Hepatocyte (in vitro differentiated cells): Measurements from ENCODE around the gene DCC. TPM values are rescaled to one million over a fixed set of nuclear protein-coding genes. Genes with fewer than 3 reads are reported as not detected.

Experiments
- DNase-seq: peaks from one replicate; pipeline ENCODE4 v3.0.0-alpha.2; 2016; ENCODE audit warnings: low spot score
- H2AFZ ChIP-seq: fragments of 200-600 bp; sonication (generic); 2 replicates; pipeline ENCODE4 v1.6.0; 2016; ENCODE audit warnings: antibody characterized with exemption, mild to moderate bottlenecking
- H3K27ac ChIP-seq: fragments of 200-600 bp; sonication (generic); 2 replicates; pipeline ENCODE4 v1.5.1; 2016; ENCODE audit warnings: mild to moderate bottlenecking
- H3K27me3 ChIP-seq: fragments of 200-600 bp; sonication (generic); 2 replicates; pipeline ENCODE4 v1.6.1; 2016
- H3K36me3 ChIP-seq: fragments of 200-600 bp; sonication (generic); replicated peaks from 2 replicates; pipeline ENCODE4 v1.5.1; 2016; ENCODE audit warnings: low read depth; ENCODE audit not compliant: insufficient read depth
- H3K4me1 ChIP-seq: fragments of 200-600 bp; sonication (generic); 2 replicates; pipeline ENCODE4 v1.5.1; 2016; ENCODE audit warnings: mild to moderate bottlenecking, moderate library complexity; ENCODE audit not compliant: insufficient read depth
- H3K4me2 ChIP-seq: fragments of 200-600 bp; sonication (generic); 2 replicates; pipeline ENCODE4 v1.6.0; 2016
- H3K4me3 ChIP-seq: fragments of 200-600 bp; sonication (generic); 2 replicates; pipeline ENCODE4 v1.5.1; 2016; ENCODE audit warnings: mild to moderate bottlenecking
- H3K79me2 ChIP-seq: fragments of 200-600 bp; sonication (generic); 2 replicates; pipeline ENCODE4 v1.6.0; 2017; ENCODE audit warnings: mild to moderate bottlenecking
- H3K9me2 ChIP-seq: fragments of 200-600 bp; sonication (generic); replicated peaks from 2 replicates; pipeline ENCODE4 v1.6.0; 2017; ENCODE audit warnings: mild to moderate bottlenecking; ENCODE audit not compliant: insufficient read depth
- H3K9me3 ChIP-seq: fragments of 200-600 bp; sonication (generic); 2 replicates; pipeline ENCODE4 v1.5.1; 2016; ENCODE audit warnings: low read depth, mild to moderate bottlenecking
- H4K20me1 ChIP-seq: fragments of 200-600 bp; sonication (generic); 2 replicates; pipeline ENCODE4 v1.6.0; 2016; ENCODE audit warnings: mild to moderate bottlenecking; ENCODE audit not compliant: insufficient read depth, poor library complexity, severe bottlenecking
- CTCF ChIP-seq: fragments of 200-600 bp; sonication (generic); IDR thresholded peaks from 2 replicates; pipeline ENCODE4 v1.5.1; 2016; ENCODE audit warnings: antibody characterized with exemption, mild to moderate bottlenecking; ENCODE audit not compliant: poor library complexity
- EZH2 ChIP-seq: fragments of 200-600 bp; sonication (generic); IDR thresholded peaks from 2 replicates; pipeline ENCODE4 v1.6.1; 2016; ENCODE audit warnings: antibody characterized with exemption, mild to moderate bottlenecking, borderline replicate concordance
- EZH2phosphoT487 ChIP-seq: fragments of 200-600 bp; sonication (generic); IDR thresholded peaks from one replicate; pipeline ENCODE4 v1.6.1; 2018; ENCODE audit warnings: antibody characterized with exemption, mild to moderate bottlenecking, low read depth, moderate library complexity; ENCODE audit not compliant: unreplicated experiment, severe bottlenecking
- WGBS: methylation state at CpG from one replicate; pipeline ENCODE4 v1.1.6; 2016; ENCODE audit warnings: low lambda C conversion rate; ENCODE audit errors: missing lambda C conversion rate; 5-methylcytosine and 5-hydroxymethylcytosine counted together
- polyA plus RNA-seq: library from polyadenylated mRNA; unstranded; fragments of >200 nt; fragmentation: Nextera tagmentation; extraction: Ambion mirVana; gene quantifications from 2 replicates; pipeline ENCODE4 v1.2.1, GENCODE V29; 2016
- total RNA-seq: library from RNA; depleted of rRNA; stranded (reverse); fragments of >200 nt; gene quantifications from 2 replicates; pipeline ENCODE4 v1.2.3, GENCODE V29; 2014

Gene DCC
- total and polyA plus RNA-seq, 2 experiments from 2014 or later = 1.0 to 3.5 TPM

DNA sequence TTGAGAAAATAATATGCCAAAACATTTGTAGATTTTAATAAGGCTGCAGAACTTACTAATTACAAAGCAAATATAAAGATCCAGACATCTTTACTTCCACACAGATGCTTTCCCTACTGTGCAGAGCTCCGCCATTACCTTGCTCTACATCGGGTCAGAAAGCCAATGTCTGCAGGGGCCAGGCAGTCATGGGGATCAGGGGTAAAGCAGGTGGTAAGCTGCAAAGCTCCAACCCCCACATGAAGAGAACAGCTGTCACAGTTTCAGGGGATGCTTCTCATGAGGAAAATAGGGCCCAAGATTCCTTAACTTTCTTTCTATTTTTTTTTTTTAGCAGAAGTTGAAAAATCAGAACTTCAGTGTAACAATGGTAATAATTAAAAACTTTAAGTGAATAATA, 102.7 kb downstream of the DCC start:
- no peak overlapping the region for H3K4me3 ChIP-seq
- no peak overlapping the region for H3K27ac ChIP-seq
- H2AFZ ChIP-seq = no peak overlapping the region
- 97% methylated on average over 2 of the region's 2 CpGs for WGBS
- H3K27me3 ChIP-seq = peaks cover 12% of the 10 kb centered on the region
- H3K9me3 ChIP-seq = no peaks in the 10 kb centered on the region
- no peaks in the 10 kb centered on the region for H3K4me1 ChIP-seq
- TF ChIP-seq EZH2 (no peak), CTCF (no peak), EZH2phosphoT487 (no peak)
- no peak overlapping the region for H3K4me2 ChIP-seq
- H3K79me2 ChIP-seq = no peaks in the 10 kb centered on the region
- H3K36me3 ChIP-seq = no peaks in the 10 kb centered on the region
- H3K9me2 ChIP-seq = no peaks in the 10 kb centered on the region
- no peak for DNase-seq
- no peaks in the 10 kb centered on the region for H4K20me1 ChIP-seq

DNA sequence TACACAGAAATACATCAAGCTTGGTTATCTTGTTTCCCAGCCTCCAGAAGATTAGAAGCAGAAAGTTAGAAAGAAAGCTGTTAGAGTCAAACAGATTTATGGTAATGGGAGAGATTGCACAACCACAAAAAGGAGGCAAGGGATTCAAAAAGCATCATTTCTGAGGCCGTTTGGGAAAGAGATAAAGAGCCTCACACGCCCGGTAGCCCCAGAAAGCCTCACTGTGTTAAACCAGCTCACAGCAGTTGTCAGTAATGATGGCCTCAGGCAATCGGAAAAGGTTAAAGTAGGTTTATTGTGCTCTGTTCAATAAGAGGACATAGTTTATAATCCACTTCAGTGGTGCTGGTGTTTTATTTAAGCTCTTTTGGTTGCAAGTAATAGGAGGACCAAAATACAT, 111.3 kb downstream of the DCC start:
- no peak overlapping the region for H3K27ac ChIP-seq
- no peak overlapping the region for H3K4me3 ChIP-seq
- H3K36me3 ChIP-seq = no peaks in the 10 kb centered on the region
- H3K4me1 ChIP-seq = no peaks in the 10 kb centered on the region
- no peaks in the 10 kb centered on the region for H3K27me3 ChIP-seq
- no peak overlapping the region for H2AFZ ChIP-seq
- DNase-seq = no peak
- H3K4me2 ChIP-seq = no peak overlapping the region
- no peaks in the 10 kb centered on the region for H4K20me1 ChIP-seq
- no peaks in the 10 kb centered on the region for H3K79me2 ChIP-seq
- 52% methylated on average over 4 of the region's 4 CpGs for WGBS
- no peaks in the 10 kb centered on the region for H3K9me3 ChIP-seq
- no peaks in the 10 kb centered on the region for H3K9me2 ChIP-seq
- TF ChIP-seq EZH2 (no peak), EZH2phosphoT487 (no peak), CTCF (no peak)

GRCh38 chr18:52451851-52452250, 111.9 kb downstream of the DCC start:
- no peaks in the 10 kb centered on the region for H4K20me1 ChIP-seq
- no peaks in the 10 kb centered on the region for H3K27me3 ChIP-seq
- DNase-seq = no peak
- no peaks in the 10 kb centered on the region for H3K9me2 ChIP-seq
- WGBS = 15% methylated on average over 1 of the region's 1 CpG
- H3K9me3 ChIP-seq = no peaks in the 10 kb centered on the region
- H3K4me1 ChIP-seq = no peaks in the 10 kb centered on the region
- no peak overlapping the region for H3K4me2 ChIP-seq
- H3K79me2 ChIP-seq = no peaks in the 10 kb centered on the region
- no peaks in the 10 kb centered on the region for H3K36me3 ChIP-seq
- H3K4me3 ChIP-seq = no peak overlapping the region
- H2AFZ ChIP-seq = no peak overlapping the region
- TF ChIP-seq EZH2phosphoT487 (no peak), CTCF (peak; percentile 9)
- no peak overlapping the region for H3K27ac ChIP-seq

DNA sequence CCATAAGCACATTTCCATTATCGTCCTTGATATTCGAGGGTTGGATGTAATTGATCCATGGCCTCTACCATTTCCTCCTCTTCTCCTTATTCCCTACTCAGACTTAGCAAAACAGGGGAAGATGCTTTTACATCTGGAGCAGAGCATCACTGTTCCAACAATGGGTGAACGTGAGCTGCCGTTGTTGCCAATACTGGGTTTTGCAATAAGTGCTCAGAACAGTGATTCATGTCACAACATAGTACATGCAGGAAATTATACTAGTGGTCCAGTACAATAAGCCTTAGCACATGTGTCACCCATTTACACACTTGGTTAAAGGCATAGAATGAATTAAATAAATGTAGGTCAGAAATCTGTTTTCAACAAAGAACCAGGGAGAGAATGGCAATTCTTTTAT, 112.4 kb downstream of the DCC start:
- Histone ChIP-seq H3K27ac (no peak overlapping the region), H3K27me3 (no peaks in the 10 kb centered on the region), H3K36me3 (no peaks in the 10 kb centered on the region), H3K79me2 (no peaks in the 10 kb centered on the region), H3K4me1 (no peaks in the 10 kb centered on the region), H3K4me3 (no peak overlapping the region), H3K4me2 (no peak overlapping the region), H2AFZ (no peak overlapping the region), H4K20me1 (no peaks in the 10 kb centered on the region), H3K9me2 (no peaks in the 10 kb centered on the region), H3K9me3 (no peaks in the 10 kb centered on the region)
- DNase-seq = no peak
- 91% methylated on average over 4 of the region's 4 CpGs for WGBS
- no peak for TF ChIP-seq EZH2
